ENCODE results near the gene ASMTL. TPM values are rescaled to one million over a fixed set of nuclear protein-coding genes. Genes with fewer than 3 reads are reported as not detected.

Gene ASMTL
- total RNA-seq, 1 donor from 2014 or later, result 4.7 TPM

DNA sequence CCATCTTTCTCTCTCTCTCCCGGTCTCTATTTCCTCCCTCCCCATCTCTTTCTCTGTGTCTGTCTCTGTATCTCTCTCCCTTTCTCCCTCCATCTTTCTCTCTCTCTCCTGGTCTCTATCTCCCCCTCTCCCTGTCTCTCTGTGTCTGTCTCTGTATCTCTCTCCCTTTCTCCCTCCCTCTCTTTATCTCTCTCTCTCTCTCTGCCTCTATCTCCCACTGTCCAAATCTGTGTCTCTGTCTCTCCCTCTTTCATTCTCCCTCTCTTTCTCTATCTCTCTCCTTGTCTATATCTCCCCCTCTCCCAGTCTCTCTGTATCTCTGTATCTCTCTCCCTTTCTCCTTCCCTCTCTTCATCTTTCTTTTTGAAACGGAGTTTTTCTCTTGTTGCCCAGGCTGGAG is 92.5 kb downstream of the ASMTL start:
- FAIRE-seq (no peak), DNase-seq (ENCODE audit: low read depth) (no peak)
- no peak overlapping the region for H3K4me3 ChIP-seq (ENCODE audit: low read depth, low read length)
- H3K27me3 ChIP-seq (ENCODE audit: control insufficient read depth, insufficient read depth, low read length), result no peaks in the 10 kb centered on the region
- TF ChIP-seq, protein P1, sequence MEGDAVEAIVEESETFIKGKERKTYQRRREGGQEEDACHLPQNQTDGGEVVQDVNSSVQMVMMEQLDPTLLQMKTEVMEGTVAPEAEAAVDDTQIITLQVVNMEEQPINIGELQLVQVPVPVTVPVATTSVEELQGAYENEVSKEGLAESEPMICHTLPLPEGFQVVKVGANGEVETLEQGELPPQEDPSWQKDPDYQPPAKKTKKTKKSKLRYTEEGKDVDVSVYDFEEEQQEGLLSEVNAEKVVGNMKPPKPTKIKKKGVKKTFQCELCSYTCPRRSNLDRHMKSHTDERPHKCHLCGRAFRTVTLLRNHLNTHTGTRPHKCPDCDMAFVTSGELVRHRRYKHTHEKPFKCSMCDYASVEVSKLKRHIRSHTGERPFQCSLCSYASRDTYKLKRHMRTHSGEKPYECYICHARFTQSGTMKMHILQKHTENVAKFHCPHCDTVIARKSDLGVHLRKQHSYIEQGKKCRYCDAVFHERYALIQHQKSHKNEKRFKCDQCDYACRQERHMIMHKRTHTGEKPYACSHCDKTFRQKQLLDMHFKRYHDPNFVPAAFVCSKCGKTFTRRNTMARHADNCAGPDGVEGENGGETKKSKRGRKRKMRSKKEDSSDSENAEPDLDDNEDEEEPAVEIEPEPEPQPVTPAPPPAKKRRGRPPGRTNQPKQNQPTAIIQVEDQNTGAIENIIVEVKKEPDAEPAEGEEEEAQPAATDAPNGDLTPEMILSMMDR (IDR thresholded peaks at IDR 0.05; ENCODE audit: insufficient read depth, low read length, severe bottlenecking), result no peak
- no peaks in the 10 kb centered on the region for H3K36me3 ChIP-seq (ENCODE audit: control insufficient read depth, insufficient read depth, low read length)

DNA sequence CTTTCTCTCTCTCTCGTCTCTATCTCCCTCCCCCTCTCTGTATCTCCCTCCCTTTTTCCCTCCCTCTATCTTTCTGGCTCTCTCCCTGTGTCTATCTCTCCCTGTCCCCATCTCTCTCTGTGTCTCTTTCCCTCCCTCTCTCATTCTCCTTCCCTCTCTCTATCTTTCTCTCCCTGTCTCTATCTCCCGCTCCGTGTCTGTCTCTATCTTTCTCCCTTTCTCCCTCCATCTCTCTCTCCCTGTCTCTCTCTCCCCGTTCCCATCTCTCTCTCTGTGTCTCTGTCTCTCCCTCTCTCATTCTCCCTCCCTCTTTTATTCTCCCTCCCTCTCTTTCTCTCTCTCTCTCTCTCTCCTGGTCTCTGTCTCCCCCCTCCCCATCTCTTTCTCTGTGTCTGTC is 93.2 kb downstream of the ASMTL start:
- FAIRE-seq, result no peak
- TF ChIP-seq, protein P1 (IDR thresholded peaks at IDR 0.05; ENCODE audit: insufficient read depth, low read length, severe bottlenecking), result no peak
- Histone ChIP-seq H3K4me3 (ENCODE audit: low read depth, low read length) (no peak overlapping the region), H3K36me3 (ENCODE audit: control insufficient read depth, insufficient read depth, low read length) (no peaks in the 10 kb centered on the region), H3K27me3 (ENCODE audit: control insufficient read depth, insufficient read depth, low read length) (no peaks in the 10 kb centered on the region)
- no peak for DNase-seq (ENCODE audit: low read depth)

DNA sequence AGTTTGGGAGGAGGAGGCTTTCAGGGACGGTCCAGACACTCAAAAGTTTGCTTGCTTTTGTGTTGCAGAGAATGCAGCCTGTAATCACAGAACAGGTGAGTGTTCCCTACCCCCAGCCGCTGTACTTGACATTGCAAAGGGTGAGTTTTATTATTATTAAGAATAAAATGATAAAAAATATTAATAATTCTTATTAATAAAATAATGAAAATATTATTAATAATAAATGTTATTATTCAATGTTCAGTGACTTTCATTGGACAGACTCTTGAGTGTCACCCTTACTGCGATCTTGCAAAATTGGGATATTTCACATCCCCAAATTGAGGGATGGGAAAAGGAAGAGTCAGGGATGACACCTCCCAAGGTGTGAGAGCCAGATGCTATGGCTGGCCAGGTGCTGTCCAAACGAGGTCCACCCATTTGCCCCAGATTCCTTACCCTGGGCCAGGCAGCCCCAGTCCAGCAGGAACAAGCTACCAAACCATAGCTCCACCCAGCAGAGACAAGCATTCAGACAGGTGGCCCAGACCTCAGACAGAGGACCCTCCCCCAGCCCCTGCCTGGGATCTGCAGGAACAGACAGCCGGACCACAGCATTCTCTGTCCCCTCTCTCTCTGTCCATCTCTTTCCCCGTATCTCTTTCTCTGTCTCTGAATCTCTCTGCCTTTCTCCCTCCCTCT is 93.8 kb downstream of the ASMTL start:
- no peak for DNase-seq (ENCODE audit: low read depth)
- no peak for FAIRE-seq
- H3K27me3 ChIP-seq (ENCODE audit: control insufficient read depth, insufficient read depth, low read length), result no peaks in the 10 kb centered on the region
- no peaks in the 10 kb centered on the region for H3K36me3 ChIP-seq (ENCODE audit: control insufficient read depth, insufficient read depth, low read length)
- TF ChIP-seq, protein P1 (IDR thresholded peaks at IDR 0.05; ENCODE audit: insufficient read depth, low read length, severe bottlenecking), result no peak
- H3K4me3 ChIP-seq (ENCODE audit: low read depth, low read length), result no peak overlapping the region

DNA sequence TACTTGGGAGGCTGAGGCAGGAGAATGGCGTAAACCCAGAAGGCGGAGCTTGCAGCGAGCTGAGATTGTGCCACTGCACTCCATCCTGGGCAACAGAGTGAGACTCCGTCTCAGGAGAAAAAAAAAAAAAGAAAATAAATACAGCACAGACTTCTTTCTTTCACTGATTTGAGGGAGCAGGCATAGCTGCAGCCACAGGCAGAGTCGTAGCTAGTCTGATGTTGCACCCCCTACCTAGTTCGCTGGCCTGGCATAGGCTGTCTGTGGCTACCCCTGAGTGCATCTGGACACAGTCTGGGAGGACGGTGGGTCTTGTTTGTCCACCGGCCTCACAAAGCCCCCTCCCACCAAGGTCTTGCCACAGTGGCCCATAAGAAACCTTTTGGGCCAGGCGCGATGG is 94.7 kb downstream of the ASMTL start:
- FAIRE-seq, result no peak
- no peaks in the 10 kb centered on the region for H3K27me3 ChIP-seq (ENCODE audit: control insufficient read depth, insufficient read depth, low read length)
- no peak for DNase-seq (ENCODE audit: low read depth)
- TF ChIP-seq, protein P1 (IDR thresholded peaks at IDR 0.05; ENCODE audit: insufficient read depth, low read length, severe bottlenecking), result no peak
- H3K4me3 ChIP-seq (ENCODE audit: low read depth, low read length), result no peak overlapping the region
- H3K36me3 ChIP-seq (ENCODE audit: control insufficient read depth, insufficient read depth, low read length), result no peaks in the 10 kb centered on the region

DNA sequence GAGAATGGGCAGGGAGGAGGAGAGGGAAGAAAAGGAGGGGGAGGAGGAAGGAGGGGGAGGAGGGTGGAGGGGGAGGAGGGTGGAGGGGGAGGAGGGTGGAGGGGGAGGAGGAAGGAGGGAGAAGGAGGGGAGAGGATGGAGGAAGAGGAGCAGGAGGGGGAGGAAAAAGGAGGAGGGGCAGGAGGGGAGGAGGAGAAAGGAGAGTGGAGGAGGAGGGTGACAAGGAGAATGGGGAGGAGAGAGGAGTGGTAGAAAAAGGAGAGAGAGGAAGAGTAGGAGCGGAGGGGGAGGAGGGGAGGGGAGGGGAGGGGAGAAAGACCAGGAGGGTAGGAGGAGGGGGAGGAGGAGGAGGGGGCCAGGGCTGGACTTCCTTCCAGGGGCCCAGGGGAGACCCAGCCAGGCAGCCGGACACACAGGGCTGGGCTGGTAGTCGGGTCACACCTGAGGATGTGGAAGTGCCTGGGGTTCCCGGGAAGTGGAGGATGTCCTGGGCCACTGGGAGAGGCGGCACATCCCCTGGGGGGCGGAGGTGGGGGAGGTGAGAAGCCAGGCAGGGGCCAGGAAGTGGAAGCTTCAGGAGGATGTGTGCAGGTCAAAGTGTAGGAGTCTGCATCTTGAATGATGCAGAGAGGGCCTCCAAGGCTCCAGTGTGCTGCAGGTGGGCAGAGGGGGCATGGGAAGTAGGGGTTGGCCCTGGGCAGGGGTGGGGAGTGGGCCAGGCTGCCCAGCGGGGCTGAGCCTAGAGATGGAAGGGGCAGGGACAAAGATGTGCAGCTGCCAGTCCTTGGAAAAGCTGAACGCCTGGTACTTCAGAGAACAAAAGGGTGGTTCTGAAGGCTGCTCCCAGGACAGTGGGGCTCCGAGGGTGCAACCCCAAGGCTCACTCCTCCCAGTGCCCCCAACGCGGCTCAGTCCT is 97.3 kb downstream of the ASMTL start:
- H3K36me3 ChIP-seq (ENCODE audit: control insufficient read depth, insufficient read depth, low read length), result no peaks in the 10 kb centered on the region
- no peaks in the 10 kb centered on the region for H3K27me3 ChIP-seq (ENCODE audit: control insufficient read depth, insufficient read depth, low read length)
- H3K4me3 ChIP-seq (ENCODE audit: low read depth, low read length), result no peak overlapping the region
- TF ChIP-seq, protein P1 (IDR thresholded peaks at IDR 0.05; ENCODE audit: insufficient read depth, low read length, severe bottlenecking), result no peak
- FAIRE-seq (no peak), DNase-seq (ENCODE audit: low read depth) (no peak)
